ENCODE data around the gene FEV. TPM values are rescaled to one million over a fixed set of nuclear protein-coding genes. Genes with fewer than 3 reads are reported as not detected.

Gene FEV
- total RNA-seq, 2 donors from 2014 or later: not detected

- H3K9me3 Mint-ChIP-seq: no peaks in the 10 kb centered on the region
- no peak for TF ChIP-seq CTCF (conservative IDR thresholded peaks at IDR 0.05)
- DNase-seq: no peak
- H3K27ac Mint-ChIP-seq: no peak overlapping the region
- H3K27me3 ChIP-seq (ENCODE audit: control insufficient read depth, insufficient read depth, low read length, poor library complexity, severe bottlenecking): no peaks in the 10 kb centered on the region
- H3K27ac ChIP-seq (ENCODE audit: low read depth, low read length): no peak overlapping the region
- H3K9ac ChIP-seq (ENCODE audit: extremely low read depth, low read length, poor library complexity, severe bottlenecking): no peak overlapping the region
- peaks cover 3% of the 10 kb centered on the region for H3K4me1 Mint-ChIP-seq
- H3K9me3 ChIP-seq (ENCODE audit: control insufficient read depth, low read length): no peaks in the 10 kb centered on the region
- H3K4me3 Mint-ChIP-seq: no peak overlapping the region
- no peaks in the 10 kb centered on the region for H3K36me3 Mint-ChIP-seq (ENCODE audit: low read depth)
- peaks cover 11% of the 10 kb centered on the region for H3K27me3 Mint-ChIP-seq (ENCODE audit: insufficient read depth)
- no peaks in the 10 kb centered on the region for H3K4me1 ChIP-seq (ENCODE audit: control insufficient read depth, insufficient read depth, low read length)
- 86 to 91% methylated on average over 9 to 18 of the region's 18 CpGs for WGBS, 2 experiments (ENCODE audit: insufficient coverage in 1 of 2, insufficient read length in 1 of 2)
- no peaks in the 10 kb centered on the region for H3K36me3 ChIP-seq (ENCODE audit: control insufficient read depth, insufficient read depth, low read length)
- H3K4me3 ChIP-seq (ENCODE audit: low read length): no peak overlapping the region
Measured at GRCh38 chr2:219025637-219026585, 40.9 kb upstream of the FEV start.

- WGBS, 2 experiments (ENCODE audit: insufficient coverage in 1 of 2, insufficient read length in 1 of 2): 91 to 100% methylated on average over 3 to 11 of the region's 11 CpGs
- DNase-seq: no peak
- Mint-ChIP-seq H3K4me3 (no peak overlapping the region), H3K27me3 (ENCODE audit: insufficient read depth) (peaks cover 13% of the 10 kb centered on the region), H3K9me3 (no peaks in the 10 kb centered on the region), H3K36me3 (ENCODE audit: low read depth) (no peaks in the 10 kb centered on the region), H3K27ac (no peak overlapping the region), H3K4me1 (no peaks in the 10 kb centered on the region)
- H3K4me1 ChIP-seq (ENCODE audit: control insufficient read depth, insufficient read depth, low read length): no peaks in the 10 kb centered on the region
- TF ChIP-seq CTCF (conservative IDR thresholded peaks at IDR 0.05): no peak
- no peaks in the 10 kb centered on the region for H3K9me3 ChIP-seq (ENCODE audit: control insufficient read depth, low read length)
- peaks cover 6% of the 10 kb centered on the region for H3K27me3 ChIP-seq (ENCODE audit: control insufficient read depth, insufficient read depth, low read length, poor library complexity, severe bottlenecking)
- H3K27ac ChIP-seq (ENCODE audit: low read depth, low read length): no peak overlapping the region
- no peak overlapping the region for H3K4me3 ChIP-seq (ENCODE audit: low read length)
- no peaks in the 10 kb centered on the region for H3K36me3 ChIP-seq (ENCODE audit: control insufficient read depth, insufficient read depth, low read length)
- H3K9ac ChIP-seq (ENCODE audit: extremely low read depth, low read length, poor library complexity, severe bottlenecking): no peak overlapping the region
Measured at GRCh38 chr2:219024059-219024458, 39.1 kb upstream of the FEV start.

GRCh38 chr2:219023045-219023605, 38.1 kb upstream of the FEV start:
- Histone ChIP-seq H3K9me3 (ENCODE audit: control insufficient read depth, low read length) (no peaks in the 10 kb centered on the region), H3K4me3 (ENCODE audit: low read length) (no peak overlapping the region), H3K27me3 (ENCODE audit: control insufficient read depth, insufficient read depth, low read length, poor library complexity, severe bottlenecking) (peaks cover 13% of the 10 kb centered on the region), H3K4me1 (ENCODE audit: control insufficient read depth, insufficient read depth, low read length) (no peaks in the 10 kb centered on the region), H3K36me3 (ENCODE audit: control insufficient read depth, insufficient read depth, low read length) (no peaks in the 10 kb centered on the region), H3K9ac (ENCODE audit: extremely low read depth, low read length, poor library complexity, severe bottlenecking) (no peak overlapping the region), H3K27ac (ENCODE audit: low read depth, low read length) (no peak overlapping the region)
- H3K27ac Mint-ChIP-seq: no peak overlapping the region
- peaks cover 18% of the 10 kb centered on the region for H3K27me3 Mint-ChIP-seq (ENCODE audit: insufficient read depth)
- TF ChIP-seq CTCF (conservative IDR thresholded peaks at IDR 0.05): no peak
- WGBS, 2 experiments (ENCODE audit: insufficient coverage in 1 of 2, insufficient read length in 1 of 2): 60 to 90% methylated on average over 2 to 12 of the region's 12 CpGs
- no peaks in the 10 kb centered on the region for H3K4me1 Mint-ChIP-seq
- H3K4me3 Mint-ChIP-seq: no peak overlapping the region
- H3K36me3 Mint-ChIP-seq (ENCODE audit: low read depth): no peaks in the 10 kb centered on the region
- no peaks in the 10 kb centered on the region for H3K9me3 Mint-ChIP-seq
- no peak for DNase-seq
